ENCODE data around the gene PRDX1.

DNA sequence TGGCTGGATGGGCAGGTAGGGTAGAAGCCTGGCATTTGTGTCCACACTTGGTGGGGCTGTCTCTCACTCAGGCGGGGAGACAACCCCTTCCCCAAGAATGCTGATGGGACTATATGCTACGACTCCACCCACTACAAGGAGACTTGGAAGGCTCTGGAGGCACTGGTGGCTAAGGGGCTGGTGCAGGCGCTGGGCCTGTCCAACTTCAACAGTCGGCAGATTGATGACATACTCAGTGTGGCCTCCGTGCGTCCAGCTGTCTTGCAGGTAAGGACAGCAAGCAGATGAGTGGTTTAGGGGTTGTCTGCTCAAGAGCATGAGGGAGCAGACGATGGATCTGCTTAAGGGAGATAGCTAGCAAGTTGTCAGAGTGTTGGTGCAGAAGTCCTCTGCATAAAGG, 46.2 kb upstream of the PRDX1 start:
- TF ChIP-seq POLR2AphosphoS5 (IDR thresholded peaks at IDR 0.05; ENCODE audit: low read depth, low read length) (no peak), CREB1 (IDR thresholded peaks at IDR 0.05) (no peak)
- TF ChIP-seq, protein P1, sequence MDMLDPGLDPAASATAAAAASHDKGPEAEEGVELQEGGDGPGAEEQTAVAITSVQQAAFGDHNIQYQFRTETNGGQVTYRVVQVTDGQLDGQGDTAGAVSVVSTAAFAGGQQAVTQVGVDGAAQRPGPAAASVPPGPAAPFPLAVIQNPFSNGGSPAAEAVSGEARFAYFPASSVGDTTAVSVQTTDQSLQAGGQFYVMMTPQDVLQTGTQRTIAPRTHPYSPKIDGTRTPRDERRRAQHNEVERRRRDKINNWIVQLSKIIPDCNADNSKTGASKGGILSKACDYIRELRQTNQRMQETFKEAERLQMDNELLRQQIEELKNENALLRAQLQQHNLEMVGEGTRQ (IDR thresholded peaks at IDR 0.05; ENCODE audit: low read length), result no peak

All from H1 (cell line).